ENCODE data around the gene C1orf232. TPM values are rescaled to one million over a fixed set of nuclear protein-coding genes. Genes with fewer than 3 reads are reported as not detected.

C1orf232 gene
- total RNA-seq, 2 donors from 2014 or later, result not detected

DNA sequence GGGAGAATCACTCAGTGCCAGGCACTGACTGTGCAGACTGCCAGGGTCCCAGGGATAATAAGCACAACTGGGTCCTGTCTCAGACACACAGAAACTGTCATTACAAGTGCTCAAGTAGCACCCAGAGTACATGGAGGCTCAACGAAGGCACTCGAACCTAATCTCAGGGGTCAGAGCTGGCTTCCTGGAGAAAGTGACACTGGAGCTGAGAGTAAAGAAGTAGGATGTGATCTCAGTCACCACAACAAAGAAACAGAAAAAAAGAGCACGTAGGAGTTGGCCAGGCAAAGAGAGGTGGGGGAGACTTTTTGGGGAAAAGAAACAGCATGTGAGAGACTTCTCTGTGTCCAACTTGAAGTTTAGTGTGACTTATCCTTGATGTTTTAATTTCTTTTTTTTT, 23.0 kb upstream of the C1orf232 start:
- intact Hi-C loops (cut with DNase I), result no loop called here
- TF ChIP-seq, protein P1, sequence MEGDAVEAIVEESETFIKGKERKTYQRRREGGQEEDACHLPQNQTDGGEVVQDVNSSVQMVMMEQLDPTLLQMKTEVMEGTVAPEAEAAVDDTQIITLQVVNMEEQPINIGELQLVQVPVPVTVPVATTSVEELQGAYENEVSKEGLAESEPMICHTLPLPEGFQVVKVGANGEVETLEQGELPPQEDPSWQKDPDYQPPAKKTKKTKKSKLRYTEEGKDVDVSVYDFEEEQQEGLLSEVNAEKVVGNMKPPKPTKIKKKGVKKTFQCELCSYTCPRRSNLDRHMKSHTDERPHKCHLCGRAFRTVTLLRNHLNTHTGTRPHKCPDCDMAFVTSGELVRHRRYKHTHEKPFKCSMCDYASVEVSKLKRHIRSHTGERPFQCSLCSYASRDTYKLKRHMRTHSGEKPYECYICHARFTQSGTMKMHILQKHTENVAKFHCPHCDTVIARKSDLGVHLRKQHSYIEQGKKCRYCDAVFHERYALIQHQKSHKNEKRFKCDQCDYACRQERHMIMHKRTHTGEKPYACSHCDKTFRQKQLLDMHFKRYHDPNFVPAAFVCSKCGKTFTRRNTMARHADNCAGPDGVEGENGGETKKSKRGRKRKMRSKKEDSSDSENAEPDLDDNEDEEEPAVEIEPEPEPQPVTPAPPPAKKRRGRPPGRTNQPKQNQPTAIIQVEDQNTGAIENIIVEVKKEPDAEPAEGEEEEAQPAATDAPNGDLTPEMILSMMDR (IDR thresholded peaks at IDR 0.05), result no peak

DNA sequence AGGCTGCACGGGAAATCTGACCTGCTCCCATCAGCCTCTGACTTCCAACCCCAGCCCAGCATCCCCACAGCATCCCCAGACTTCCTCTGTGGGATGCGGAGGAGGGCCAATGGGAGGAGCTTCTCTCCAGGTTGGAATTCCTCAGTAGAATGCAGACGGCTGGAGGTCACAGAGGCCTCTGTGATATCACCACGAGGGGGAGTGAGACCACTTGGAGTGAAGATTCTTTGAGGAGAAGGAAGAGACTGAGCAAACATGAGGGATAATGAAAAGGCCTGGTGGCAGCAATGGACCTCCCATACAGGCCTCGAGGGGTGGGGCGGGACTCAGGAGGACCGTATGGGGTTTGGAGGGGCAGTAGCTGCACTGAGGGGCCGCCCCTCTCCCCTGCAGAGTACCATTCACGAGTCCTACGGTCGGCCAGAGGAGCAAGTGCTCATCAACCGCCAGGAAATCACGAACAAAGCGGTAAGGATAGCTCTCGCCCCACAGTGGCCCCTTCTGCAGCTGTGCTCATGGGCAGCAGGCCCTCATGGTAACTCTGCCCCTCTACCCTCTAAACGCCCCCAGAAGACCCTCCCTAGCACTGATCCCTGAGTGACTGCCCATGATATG, 21.7 kb upstream of the C1orf232 start, which contains the start of gene CATSPER4:
CATSPER4 (plus strand) TSS at position 230 of the 615 bp plus-strand sequence; CDS start at position 256, 26 bp downstream.
- Histone ChIP-seq H3K27me3 (no peaks in the 10 kb centered on the region), H3K9me3 (no peaks in the 10 kb centered on the region), H3K36me3 (no peaks in the 10 kb centered on the region), H3K27ac (no peak within 1 kb of the TSS), H3K9ac (ENCODE audit: low read depth in 2 of 2, low read length in 2 of 2) (no peak within 1 kb of the TSS), H3K4me3 (no peak within 1 kb of the TSS), H3K4me1 (no peaks in the 10 kb centered on the region)
- DNase-seq, result no peak
- intact Hi-C loops (cut with DNase I), result no loop called here
- TF ChIP-seq, protein P1 (IDR thresholded peaks at IDR 0.05), result peak; percentile 13

More for the DNA sequence above, 23.0 kb upstream of the C1orf232 start:
- no peak overlapping the region for H3K27ac ChIP-seq
- H3K4me1 ChIP-seq, result no peaks in the 10 kb centered on the region
- H3K9ac ChIP-seq (ENCODE audit: low read depth in 2 of 2, low read length in 2 of 2), result no peak overlapping the region
- H3K36me3 ChIP-seq, result no peaks in the 10 kb centered on the region
- no peak for DNase-seq
- H3K9me3 ChIP-seq, result no peaks in the 10 kb centered on the region
- no peaks in the 10 kb centered on the region for H3K27me3 ChIP-seq
- H3K4me3 ChIP-seq, result no peak overlapping the region

DNA sequence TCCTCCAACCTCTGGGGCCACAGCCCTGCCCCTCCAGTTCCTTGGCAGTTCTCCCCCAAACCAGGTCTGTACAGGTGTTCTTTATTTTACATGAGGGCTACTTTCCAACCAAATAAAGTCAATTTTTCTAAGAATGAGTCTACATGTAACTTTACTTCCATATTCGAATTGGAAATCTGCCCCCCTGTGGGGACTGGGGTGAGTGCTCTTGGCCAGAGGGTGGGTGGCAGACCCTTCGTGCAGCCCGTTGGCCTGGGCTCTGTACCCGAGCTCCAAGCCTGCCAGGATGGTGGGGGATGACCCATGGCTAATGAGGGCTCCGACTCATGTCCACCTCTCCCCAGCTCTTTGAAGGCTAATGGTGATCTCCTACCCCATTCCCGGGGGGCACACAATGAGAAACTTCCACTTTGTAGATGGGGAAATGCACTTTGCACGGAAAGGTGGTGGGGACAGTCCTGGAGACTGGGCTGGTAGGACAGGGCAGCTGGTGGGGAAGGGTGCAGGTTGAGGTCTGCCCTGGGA, 21.1 kb upstream of the C1orf232 start:
- no peak for DNase-seq
- Histone ChIP-seq H3K9ac (ENCODE audit: low read depth in 2 of 2, low read length in 2 of 2) (no peak overlapping the region), H3K9me3 (no peaks in the 10 kb centered on the region), H3K27ac (no peak overlapping the region), H3K4me1 (no peaks in the 10 kb centered on the region), H3K4me3 (no peak overlapping the region), H3K27me3 (no peaks in the 10 kb centered on the region), H3K36me3 (no peaks in the 10 kb centered on the region)
- TF ChIP-seq, protein P1 (IDR thresholded peaks at IDR 0.05), result no peak
- intact Hi-C loops (cut with DNase I), result no loop called here

DNA sequence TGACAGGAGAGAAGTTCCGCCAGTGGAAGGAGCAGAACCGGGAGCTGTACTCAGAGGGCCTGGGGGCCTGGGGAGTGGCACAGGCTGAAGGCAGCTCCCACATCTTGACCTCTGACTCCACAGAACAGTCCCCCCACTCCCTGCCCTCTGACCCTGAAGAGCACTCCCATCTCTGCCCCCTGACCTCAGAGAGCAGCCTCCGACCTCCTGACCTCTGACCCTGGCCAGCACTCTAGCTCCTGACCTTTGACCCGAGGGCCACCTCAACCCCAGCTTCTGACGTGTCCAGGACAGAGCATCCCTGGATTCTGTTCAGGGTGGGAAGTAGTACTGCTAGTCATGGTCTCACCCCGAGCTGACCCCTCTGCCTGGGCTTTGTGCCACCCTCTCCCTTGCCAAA, 20.6 kb upstream of the C1orf232 start:
- DNase-seq, result no peak
- H3K36me3 ChIP-seq, result no peaks in the 10 kb centered on the region
- H3K27me3 ChIP-seq, result no peaks in the 10 kb centered on the region
- no peak overlapping the region for H3K27ac ChIP-seq
- TF ChIP-seq, protein P1 (IDR thresholded peaks at IDR 0.05), result no peak
- H3K9ac ChIP-seq (ENCODE audit: low read depth in 2 of 2, low read length in 2 of 2), result no peak overlapping the region
- no peaks in the 10 kb centered on the region for H3K9me3 ChIP-seq
- no peak overlapping the region for H3K4me3 ChIP-seq
- no peaks in the 10 kb centered on the region for H3K4me1 ChIP-seq
- intact Hi-C loops (cut with DNase I), result no loop called here

DNA sequence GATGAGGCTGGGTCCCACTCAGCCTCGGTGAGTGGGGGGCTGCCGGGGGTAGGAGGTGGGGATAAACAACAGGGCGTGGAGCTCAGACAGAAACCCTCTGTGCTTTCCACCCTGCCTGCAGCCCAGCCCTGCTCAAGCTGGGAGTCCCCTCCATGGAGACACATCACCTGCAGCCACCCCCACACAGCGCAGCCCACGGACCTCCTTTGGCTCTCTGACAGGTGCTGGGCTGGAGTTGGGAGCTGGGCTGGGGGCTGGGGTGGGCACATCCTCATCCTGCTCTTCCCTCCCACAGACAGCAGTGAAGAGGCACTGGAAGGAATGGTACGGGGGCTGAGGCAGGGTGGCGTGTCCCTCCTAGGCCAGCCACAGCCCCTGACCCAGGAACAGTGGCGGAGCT, 19.7 kb upstream of the C1orf232 start:
- H3K4me1 ChIP-seq, result no peaks in the 10 kb centered on the region
- no peaks in the 10 kb centered on the region for H3K27me3 ChIP-seq
- no peak overlapping the region for H3K4me3 ChIP-seq
- DNase-seq, result no peak
- no peak overlapping the region for H3K27ac ChIP-seq
- H3K9me3 ChIP-seq, result no peaks in the 10 kb centered on the region
- no peaks in the 10 kb centered on the region for H3K36me3 ChIP-seq
- TF ChIP-seq, protein P1 (IDR thresholded peaks at IDR 0.05), result no peak
- intact Hi-C loops (cut with DNase I), result no loop called here
- no peak overlapping the region for H3K9ac ChIP-seq (ENCODE audit: low read depth in 2 of 2, low read length in 2 of 2)
